Epidermal melanocyte (primary cell): ENCODE data around the gene MAP3K21.

Experiments
- DNase-seq: peaks from one replicate; pipeline ENCODE4 v3.0.0; 2011; ENCODE audit warnings: low spot score; ENCODE audit not compliant: insufficient read length

MAP3K21 gene

DNA sequence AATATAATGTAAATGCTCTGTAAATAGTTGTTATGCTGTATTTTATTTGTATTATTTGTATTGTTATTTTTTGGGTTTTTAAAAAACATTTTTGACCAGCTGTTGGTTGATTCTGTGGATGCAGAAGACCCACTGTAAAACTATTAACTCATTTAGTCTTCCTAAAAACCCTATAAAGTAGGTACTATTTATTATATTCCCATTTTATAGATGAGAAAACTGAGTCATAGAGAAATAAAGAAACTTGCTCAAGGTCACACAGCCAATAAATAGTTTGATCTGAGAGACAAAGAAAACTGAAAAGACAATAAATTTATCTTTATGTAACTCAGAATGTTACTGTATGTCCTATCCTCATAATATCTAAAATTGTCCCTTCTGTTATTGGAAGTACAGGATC lies 1.2 kb upstream of the MAP3K21 start:
- no peak for DNase-seq

DNA sequence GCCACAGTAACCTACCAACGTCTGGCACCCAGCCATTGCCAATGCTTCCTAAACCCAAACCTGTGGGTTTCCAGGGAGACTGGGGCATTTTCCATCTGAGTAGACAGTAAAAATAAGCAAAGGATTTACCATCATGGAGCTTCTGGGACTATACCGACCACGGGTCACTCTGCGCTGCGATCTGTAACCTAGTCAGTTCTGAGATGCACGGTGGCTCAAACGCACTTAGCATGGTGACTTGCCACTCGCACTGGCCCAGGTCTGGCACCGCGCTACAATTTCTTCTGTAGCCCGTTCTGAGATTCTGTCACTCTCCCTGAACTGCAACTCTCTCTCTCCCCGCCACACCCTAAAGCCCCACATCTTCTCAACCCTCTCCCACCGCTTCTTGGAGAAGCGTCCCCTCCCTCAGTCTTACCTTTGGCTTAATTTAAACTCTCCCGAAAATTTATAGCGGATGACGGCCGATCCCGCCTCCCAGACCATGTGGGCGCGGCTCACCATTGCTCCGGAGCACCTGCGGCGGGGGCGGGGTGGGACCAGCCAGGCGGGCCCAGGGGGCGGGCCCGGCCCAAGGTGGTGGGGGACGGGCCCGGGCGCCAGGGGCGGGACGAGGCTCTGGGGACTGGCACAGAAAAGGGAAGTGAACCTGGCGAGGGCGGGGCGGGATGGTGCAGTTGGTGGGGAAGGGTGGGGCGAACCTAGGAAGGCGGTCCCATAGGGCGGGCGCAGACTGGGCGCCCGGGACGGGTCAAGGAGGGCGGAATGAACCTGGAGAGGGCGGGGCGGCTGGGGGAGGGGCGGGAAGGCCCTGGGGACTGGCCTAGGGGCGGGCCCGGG lies 493 bp upstream of the MAP3K21 start:
- no peak for DNase-seq

DNA sequence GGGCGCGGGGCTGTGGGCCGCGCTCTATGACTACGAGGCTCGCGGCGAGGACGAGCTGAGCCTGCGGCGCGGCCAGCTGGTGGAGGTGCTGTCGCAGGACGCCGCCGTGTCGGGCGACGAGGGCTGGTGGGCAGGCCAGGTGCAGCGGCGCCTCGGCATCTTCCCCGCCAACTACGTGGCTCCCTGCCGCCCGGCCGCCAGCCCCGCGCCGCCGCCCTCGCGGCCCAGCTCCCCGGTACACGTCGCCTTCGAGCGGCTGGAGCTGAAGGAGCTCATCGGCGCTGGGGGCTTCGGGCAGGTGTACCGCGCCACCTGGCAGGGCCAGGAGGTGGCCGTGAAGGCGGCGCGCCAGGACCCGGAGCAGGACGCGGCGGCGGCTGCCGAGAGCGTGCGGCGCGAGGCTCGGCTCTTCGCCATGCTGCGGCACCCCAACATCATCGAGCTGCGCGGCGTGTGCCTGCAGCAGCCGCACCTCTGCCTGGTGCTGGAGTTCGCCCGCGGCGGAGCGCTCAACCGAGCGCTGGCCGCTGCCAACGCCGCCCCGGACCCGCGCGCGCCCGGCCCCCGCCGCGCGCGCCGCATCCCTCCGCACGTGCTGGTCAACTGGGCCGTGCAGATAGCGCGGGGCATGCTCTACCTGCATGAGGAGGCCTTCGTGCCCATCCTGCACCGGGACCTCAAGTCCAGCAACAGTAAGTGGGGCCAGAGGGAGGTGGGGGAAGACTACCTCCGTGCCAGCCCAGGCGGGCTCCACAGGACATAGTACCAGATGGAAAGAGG lies 808 bp downstream of the MAP3K21 start:
- no peak for DNase-seq

DNA sequence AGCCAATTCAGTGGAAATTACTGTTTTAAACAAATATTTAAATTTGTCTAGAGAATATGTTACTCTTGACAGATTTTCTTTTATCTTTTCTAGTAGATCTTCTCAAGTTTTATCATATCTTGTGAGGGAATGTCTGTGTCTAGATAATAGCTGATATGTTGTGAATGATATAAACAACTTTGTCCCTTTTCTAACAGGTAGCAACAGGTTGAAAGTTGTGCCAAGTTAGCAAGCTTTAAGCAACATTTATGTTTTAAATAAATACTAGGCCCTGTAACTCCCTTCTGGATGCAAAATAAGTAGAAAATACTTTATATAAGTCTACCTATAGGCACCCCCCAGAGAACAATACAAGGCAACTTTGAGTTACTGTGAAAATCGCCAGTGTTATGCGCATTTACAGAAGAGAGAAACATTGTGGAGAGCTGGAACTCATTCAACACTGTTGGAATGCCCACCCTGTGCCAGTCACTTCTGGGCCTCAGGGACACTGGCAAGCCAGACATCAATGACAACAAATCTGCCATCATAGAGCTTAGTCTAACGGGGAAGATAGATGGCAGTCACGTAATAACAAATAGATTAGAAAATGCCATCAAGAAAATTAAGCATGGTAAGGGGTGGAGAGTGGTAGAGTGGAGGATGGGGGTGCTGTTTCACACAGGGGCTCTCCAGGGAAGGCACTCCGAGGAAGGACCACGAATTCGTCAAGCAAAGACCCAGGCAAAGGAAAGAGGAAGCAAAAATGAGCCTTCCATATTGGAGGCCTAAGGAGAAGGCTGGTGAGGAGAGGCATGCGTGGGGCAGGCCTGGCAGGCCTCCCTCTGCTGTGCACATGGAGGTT lies 4.4 kb downstream of the MAP3K21 start:
- DNase-seq: no peak

DNA sequence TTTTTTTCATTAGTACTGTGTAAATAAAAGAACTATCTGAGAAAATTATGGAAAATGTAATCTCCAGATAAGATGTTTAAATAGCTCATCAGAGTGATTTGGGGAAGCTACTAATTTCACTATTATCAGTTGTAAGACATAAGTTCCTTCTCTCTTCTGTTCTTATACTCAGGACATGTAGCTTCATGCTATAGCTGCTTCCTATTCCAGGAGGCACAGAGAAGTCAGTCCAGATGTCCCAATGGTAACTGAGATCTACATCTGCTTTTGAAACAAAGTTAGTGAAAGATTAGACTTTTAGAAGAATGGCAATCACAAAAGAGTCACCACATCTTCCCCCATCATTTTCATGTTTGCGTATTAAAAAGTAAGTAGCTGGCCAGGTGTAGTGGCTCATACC lies 5.6 kb downstream of the MAP3K21 start:
- no peak for DNase-seq

DNA sequence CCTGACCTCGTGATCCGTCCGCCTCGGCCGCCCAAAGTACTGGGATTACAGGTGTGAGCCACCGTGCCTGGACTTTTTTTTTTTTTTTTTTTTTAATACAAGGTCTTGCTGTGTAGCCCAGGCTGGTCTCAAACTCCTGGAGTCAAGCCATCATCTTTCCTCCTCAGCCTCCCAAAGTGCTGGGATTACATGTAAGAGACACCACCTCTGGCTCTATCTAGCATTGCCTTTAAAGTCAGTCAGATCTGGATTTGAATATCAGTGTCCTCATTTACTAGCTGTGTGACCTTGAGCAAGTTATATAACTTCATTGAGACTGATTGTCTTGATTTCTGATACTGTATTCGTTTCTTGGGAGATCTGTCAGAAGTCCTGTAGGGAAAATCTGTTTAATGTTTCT lies 6.6 kb downstream of the MAP3K21 start:
- no peak for DNase-seq

DNA sequence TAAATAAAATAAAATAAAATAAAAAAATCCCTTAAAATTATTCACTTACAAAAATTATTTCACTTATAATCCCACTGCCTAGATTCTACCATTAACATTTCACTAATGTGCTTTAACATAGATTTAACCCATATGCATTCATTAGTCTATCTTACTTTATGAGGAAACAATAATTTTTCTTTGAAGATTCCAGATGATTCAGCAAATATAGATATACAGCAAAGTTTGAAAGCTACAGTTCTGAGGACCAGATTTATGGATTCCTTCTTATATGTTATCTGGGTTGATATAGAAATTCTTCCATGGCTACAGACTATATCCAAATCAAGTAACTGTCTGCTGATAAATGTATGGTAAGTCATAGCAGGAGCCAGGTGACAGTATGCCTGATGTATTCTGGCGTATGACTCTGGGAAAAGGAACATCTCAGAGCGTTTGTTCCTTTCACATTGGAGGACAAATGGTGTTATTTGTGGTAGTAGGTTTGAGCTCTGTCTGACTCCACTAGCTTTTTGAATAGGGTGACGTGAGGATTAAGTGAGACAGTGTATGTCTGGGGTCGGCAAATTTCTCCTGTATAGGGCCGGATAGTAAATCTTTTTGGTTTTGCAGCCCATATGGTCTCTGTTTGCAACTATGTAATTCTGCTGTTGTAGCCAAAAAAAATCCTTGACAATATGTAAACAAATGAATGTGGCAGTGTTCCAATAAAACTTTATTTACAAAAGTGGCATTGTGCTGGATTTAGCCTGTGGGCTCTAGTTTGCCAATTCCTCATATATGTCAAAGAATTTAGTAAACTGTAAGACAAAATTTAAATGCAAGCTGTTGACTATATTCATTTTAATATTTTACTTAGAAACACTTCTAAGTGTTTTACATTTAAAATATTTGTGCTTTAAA lies 9.3 kb downstream of the MAP3K21 start:
- no peak for DNase-seq

DNA sequence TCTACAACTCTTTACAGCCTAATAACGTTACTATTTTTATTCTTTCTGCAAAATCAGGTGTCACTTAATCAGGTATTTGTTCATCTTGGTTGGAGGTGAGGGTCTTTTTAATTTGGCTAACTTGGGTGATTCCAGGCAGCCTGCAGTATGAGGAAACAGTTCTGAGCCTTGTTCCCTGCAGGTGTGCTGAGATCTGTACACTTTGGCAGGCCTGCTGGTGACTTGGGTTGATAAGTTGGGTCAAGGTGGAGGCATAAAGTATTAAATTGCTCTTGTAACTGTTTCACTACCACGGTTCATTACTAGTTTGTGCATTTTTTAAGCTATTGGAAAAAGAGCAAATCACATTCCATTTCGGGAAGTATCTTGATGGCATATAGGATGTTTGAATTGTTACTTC lies 10.0 kb downstream of the MAP3K21 start:
- DNase-seq: no peak

DNA sequence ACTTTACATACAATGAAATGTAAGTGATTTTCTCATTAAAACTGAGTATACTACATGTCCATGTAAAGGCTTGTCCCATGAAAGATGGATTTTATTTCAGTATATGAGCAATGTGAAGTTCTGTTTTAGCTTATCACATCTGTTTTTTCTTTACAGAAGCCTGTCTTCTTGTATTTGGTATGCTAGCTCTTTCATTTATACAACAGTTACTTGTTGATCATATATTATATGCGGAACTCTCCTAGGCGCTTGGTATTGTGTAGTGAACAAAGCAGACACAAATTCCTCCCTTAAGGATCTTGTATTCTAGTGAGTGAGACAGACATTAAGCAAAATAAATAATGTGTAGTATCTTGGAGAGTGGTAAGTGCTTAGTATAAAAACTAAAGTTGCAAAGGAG lies 10.6 kb downstream of the MAP3K21 start:
- no peak for DNase-seq

DNA sequence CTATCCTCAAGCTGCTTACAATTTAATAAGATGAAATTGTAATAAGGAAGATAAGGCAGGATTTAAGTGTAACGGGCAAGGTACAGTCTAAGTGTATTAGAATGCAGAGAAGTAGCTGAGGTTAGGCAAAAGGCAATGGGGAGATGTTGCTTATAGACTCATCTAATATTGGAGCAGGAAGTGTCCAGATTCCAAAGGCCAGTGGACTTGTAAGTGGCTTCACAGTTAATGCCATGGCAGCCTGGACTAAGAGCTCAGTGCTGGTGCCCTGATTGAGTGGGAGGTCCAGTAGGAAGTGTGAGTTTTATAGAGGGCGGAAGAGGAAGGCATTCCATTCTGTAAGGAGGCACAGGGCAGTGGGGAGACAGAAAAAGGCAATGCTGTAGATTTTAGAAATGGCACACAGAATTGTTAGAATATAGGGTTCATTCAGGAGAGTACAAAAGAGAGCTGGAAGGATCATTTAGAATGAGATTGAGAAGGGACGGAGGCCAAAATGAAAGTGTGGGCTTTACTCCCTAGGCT lies 12.6 kb downstream of the MAP3K21 start:
- DNase-seq: no peak

DNA sequence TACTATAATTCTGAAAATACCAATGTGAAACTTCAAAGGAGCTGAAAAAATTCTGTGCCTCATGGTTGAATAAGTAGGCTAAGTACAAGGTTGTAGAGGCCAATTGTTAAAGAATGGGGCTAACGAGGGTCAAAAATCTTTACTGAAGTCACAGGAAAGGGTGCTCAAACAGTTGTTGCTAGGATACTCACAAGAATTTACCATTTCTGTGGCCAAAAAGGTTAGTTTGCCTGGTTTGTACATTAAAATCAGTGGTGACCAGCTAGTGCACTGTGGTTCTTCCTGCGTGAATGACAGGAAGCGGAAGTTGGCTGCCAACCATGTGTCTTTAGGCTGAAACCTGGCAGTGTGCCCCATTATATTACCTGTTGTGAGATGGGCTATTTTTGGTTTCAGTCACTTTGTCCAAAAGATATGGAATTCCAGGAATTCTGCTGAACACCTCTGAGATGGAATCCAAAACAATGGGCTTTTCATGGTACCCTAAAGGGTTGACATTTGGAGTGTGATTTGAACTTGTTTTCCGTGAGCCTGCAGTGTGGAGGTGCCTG lies 13.5 kb downstream of the MAP3K21 start:
- no peak for DNase-seq

DNA sequence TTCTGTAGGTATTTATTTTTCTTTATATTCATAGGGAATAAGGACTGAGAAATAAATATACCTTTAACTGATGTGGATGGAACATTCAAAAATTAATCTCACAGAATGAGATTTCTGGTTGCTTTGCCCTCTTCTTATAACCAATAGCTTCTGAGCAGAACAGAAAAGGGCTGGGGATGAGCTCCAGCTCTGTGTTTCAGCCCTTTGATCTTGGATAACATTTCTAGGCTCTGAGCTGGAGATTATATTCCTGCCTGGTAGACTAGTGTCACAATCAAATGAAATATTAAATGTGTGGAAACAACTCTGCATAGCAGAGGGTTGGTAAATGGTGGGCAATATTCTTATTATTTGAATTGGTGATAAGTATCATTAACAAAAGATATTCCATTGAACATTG lies 14.6 kb downstream of the MAP3K21 start:
- no peak for DNase-seq

DNA sequence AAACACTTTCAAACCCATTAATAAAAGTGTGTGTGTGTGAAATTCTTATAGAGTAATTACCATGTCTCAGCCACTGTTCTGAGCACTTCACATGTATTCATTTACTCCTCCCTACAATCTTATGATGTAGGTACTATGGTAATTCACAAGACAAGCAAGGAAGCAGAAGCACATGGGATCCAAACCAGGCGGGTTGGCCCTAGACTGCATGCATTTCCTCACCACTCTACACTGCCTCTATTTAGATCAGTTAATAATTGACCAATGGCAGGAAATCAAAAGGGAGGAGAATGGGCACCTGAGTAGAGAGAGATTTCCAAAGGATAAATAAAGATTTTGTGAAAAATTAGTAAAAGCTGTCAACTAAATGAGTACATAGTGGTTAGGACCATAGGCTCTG lies 15.7 kb downstream of the MAP3K21 start:
- no peak for DNase-seq

DNA sequence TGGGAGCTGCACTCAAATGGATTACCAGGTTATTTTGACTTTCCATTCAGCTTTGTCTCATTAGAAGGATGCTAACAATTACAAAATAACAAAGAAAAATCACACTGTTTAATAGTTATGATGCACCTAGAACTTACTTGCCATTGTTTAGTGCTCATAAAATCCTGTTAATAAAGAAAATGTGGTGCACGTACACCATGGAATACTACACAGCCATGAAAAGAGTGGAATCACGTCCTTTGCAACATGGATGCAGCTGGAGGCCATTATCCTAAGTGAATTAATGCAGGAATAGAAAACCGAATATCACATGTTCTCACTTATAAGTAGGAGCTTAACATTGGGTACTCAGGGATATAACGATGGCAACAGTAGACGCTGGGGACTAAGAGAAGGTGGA lies 19.8 kb downstream of the MAP3K21 start:
- no peak for DNase-seq

DNA sequence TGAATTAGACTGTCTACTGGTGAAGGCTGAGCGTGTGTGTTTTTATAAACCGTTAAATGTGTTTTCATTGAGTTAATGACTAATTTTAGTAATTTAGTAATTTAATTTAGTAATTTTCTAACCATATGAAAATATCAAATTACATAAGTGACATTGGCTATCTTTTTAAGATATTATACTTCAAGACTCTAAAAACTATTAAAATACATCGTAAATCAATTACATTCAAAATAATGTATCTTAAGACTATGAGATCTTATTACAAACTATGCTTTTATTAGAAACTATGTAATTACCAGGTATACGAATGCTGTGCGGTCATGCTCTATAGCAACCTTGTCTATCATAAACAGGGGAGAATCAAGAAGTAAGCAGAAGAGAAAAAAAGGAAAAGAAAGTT lies 21.6 kb downstream of the MAP3K21 start:
- no peak for DNase-seq

DNA sequence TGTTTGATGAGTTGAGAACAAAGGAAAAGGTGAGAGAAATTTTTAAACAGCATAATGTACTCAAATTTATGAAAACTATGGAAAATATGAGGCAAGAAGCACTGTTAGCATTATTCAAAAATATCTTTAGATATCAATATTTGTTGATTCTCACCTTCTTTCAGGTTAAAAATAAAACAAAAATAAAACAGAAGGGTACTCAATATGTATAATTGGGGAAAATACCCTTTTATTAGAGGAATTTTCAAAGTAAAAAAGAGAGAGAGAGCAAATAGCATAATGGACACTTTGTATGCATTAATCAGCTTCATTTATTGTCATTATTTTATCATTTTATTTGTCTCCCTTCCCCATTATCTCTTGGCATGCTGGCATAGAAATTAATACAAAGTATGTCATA lies 27.5 kb downstream of the MAP3K21 start:
- no peak for DNase-seq

DNA sequence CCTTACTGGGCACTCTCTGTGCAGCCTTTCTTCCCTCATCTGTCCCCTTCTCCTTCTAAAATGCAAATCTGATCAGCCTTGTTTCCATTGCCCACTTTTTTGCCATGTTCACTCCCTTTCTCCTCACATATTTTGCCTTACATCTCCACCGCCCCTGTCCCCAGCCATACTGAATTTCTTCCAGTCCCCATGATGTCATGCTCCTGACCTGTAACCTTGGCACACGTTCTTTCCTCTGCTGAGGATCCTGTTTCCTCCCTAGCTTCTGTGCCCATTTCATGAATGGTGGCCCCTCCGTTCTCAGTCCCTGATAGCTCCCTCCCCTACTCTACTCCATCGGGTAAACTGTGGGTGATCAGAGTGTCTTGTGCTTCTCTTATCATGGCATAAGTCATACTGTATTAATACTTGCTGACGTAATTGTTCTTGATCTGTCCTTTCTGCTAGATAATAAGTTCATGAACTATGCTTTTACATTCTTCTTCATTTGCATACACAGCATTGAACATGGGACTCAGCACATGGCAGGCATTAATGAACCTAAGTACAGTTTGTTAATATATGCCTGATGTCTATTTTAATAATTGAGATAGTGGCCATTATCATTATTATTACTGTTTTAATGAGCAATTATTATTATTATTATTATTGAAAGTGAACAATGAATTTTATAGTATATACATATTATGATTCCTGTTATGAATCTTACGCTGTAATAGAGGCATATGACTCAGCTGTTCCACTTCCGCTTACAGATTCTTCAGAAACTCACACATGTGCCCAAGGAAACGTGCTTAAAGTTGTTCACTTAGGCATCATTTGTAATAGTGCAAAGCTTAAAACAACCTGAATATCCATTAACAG lies 28.5 kb downstream of the MAP3K21 start:
- no peak for DNase-seq

DNA sequence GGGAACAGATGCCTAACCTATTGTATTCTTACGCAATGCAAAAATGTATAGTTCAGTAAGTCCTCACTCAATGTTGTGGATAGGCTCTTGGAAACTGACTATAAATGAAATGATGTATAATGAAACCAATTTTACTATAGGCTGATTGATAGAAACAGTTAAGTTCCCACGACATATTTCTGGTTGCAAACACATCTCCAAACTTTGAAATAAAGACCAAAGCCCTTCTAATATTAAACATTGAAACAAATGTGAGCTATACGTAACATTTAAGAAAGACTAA lies 29.1 kb downstream of the MAP3K21 start:
- DNase-seq: no peak

DNA sequence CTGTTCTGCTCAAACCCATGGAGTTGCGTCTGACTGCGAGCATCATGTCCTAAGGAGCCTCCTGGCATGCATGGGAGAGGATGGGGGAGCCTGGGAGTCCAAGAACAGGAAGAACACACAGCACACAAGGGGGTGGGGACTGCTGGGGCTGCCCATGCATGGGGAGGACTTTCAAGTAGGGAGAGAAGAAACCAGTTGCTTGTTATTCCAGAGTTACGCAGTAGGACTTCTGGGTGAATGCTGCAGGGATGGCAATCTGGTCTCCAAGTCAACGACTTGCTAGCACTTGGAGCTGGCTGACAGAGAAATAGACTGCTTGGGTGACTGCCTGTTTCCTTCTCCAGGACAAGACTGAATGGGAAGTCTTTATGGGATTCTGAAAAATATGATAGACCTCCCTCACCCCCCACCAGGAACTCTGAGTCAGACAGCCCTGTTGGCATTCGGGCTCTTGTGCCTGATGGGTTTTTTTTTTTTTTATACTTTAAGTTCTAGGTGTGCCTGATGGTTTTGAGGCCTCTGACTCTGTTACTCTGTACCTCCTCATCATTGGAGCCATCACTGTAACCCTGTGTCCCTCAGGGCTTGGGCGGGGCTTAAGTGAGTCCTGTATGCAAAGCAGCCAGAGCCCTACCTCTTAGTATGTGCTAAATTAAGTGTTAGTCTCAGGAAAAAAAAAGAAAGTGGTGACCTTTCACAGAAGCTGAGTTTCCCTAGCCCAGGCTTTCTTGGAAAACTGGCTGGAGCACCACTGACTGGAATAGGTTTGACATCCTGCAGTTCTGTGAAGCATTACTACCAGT lies 30.3 kb downstream of the MAP3K21 start:
- no peak for DNase-seq
